ENCODE results near the gene SSH2. TPM values are rescaled to one million over a fixed set of nuclear protein-coding genes. Genes with fewer than 3 reads are reported as not detected.

The SSH2 gene
- total RNA-seq, 1 experiment from 2014 or later, result 45.1 TPM

- H3K4me1 ChIP-seq (replicated peaks; ENCODE audit: insufficient read depth), result peaks cover 47% of the 10 kb centered on the region
- peaks cover 51% of the 10 kb centered on the region for H3K79me2 ChIP-seq (ENCODE audit: low read depth)
- ChIA-PET POLR2A (ENCODE audit: unreplicated experiment) (interaction anchor here (0.9 kb wide), 1 partner anchor 465 kb away, joined by 6 read pairs; no protein-coding TSS in a partner anchor), CTCF (interaction anchor here (0.6 to 0.7 kb wide), 4 partner anchors 35 to 211 kb away, joined by 3 to 9 read pairs (median 6); no protein-coding TSS in a partner anchor)
- H3K9me3 ChIP-seq (ENCODE audit: insufficient read depth, low read depth), result no peaks in the 10 kb centered on the region
- BruUV-seq (replicated peaks), result no TSS peak
- peak overlapping the region; percentile 59; the same call in 1 of the 2 replicates for H3K4me3 ChIP-seq
- no peak overlapping the region for H3K27ac ChIP-seq
- H3K27me3 ChIP-seq (ENCODE audit: insufficient read depth, low read depth), result no peaks in the 10 kb centered on the region
- peak overlapping the region; percentile 75 for H3K4me2 ChIP-seq
- H2AFZ ChIP-seq, result no peak overlapping the region
- H3F3A ChIP-seq (ENCODE audit: insufficient read depth, low read depth), result peaks cover 30% of the 10 kb centered on the region
- H3K36me3 ChIP-seq (ENCODE audit: low read depth), result no peaks in the 10 kb centered on the region
- DNase-seq, result peak in 1 of 2 experiments; percentile 26
- peaks cover 11% of the 10 kb centered on the region for H4K20me1 ChIP-seq (ENCODE audit: insufficient read depth)
- intact Hi-C loops (cut with micrococcal nuclease; ENCODE audit: unreplicated experiment), result loop anchor here (1.0 to 5.0 kb wide), 3 partner anchors 48 to 221 kb away; no protein-coding TSS in a partner anchor
- no peaks in the 10 kb centered on the region for H3K9me2 ChIP-seq (ENCODE audit: insufficient read depth)
- TF ChIP-seq EZH2 (IDR thresholded peaks at IDR 0.05; ENCODE audit: low read depth) (no peak), CTCF (conservative IDR thresholded peaks at IDR 0.05) (no peak)
Measured at GRCh38 chr17:29590411-29591145, 339.4 kb downstream of the SSH2 start.

- H2AFZ ChIP-seq, result peak within 1 kb of the TSS; percentile 96
- POLR2A ChIA-PET (ENCODE audit: unreplicated experiment), result no interaction called here
Measured at GRCh38 chr17:29589524-29590410, 340.3 kb downstream of the SSH2 start, which contains the start of gene GIT1. TSS of gene GIT1 (minus strand) at chr17:29589648. CDS start at chr17:29589378, 270 bp downstream.

More at GRCh38 chr17:29589524-29590410, 340.3 kb downstream of the SSH2 start, which contains the start of gene GIT1:
- Histone ChIP-seq H3K9me3 (ENCODE audit: insufficient read depth, low read depth) (no peaks in the 10 kb centered on the region), H3K79me2 (ENCODE audit: low read depth) (peaks cover 51% of the 10 kb centered on the region), H3K27ac (0 out of 2 replicates have a peak within 1 kb of the TSS, but pooled peaks have one; percentile 4), H3K4me3 (peak within 1 kb of the TSS; percentile 93), H3K4me2 (peak within 1 kb of the TSS; percentile 86), H4K20me1 (ENCODE audit: insufficient read depth) (peaks cover 11% of the 10 kb centered on the region), H3K9me2 (ENCODE audit: insufficient read depth) (no peaks in the 10 kb centered on the region), H3K4me1 (replicated peaks; ENCODE audit: insufficient read depth) (peaks cover 39% of the 10 kb centered on the region), H3F3A (ENCODE audit: insufficient read depth, low read depth) (peaks cover 30% of the 10 kb centered on the region), H3K36me3 (ENCODE audit: low read depth) (no peaks in the 10 kb centered on the region), H3K27me3 (ENCODE audit: insufficient read depth, low read depth) (no peaks in the 10 kb centered on the region)
- peak; percentile 58 to 86 for DNase-seq
- TF ChIP-seq EZH2 (IDR thresholded peaks at IDR 0.05; ENCODE audit: low read depth), result no peak
- TF ChIP-seq CTCF (conservative IDR thresholded peaks at IDR 0.05), result no peak; the same call in 1 of the 2 replicates
- CTCF ChIA-PET, result no interaction called here
- intact Hi-C loops (cut with micrococcal nuclease; ENCODE audit: unreplicated experiment), result loop anchor here (1.0 to 5.0 kb wide), 4 partner anchors 21 to 198 kb away; partner anchors contain the start of genes CORO6 and TP53I13
- BruUV-seq (replicated peaks), result no TSS peak
